ENCODE data around the gene ATP10D.

GRCh38 chr4:47617607-47618006 lies 132.5 kb downstream of the ATP10D start:
- TF ChIP-seq POLR2A (IDR thresholded peaks at IDR 0.05; ENCODE audit: low read length) (no peak), GATA1 (IDR thresholded peaks at IDR 0.05; ENCODE audit: low read depth, low read length) (no peak)

Data from erythroblast (primary cell).